Activated naive CD8-positive, alpha-beta T cell treated with anti-CD3 and anti-CD28 coated beads, Interleukin-2, amount 10 ng/mL, durations not matched to agents 7 days and 5 days (primary cell): ENCODE measurements around the gene FGFR2. TPM values are rescaled to one million over a fixed set of nuclear protein-coding genes. Genes with fewer than 3 reads are reported as not detected.
"Not testable (repeated sequence)": the region's sequence is repeated elsewhere in the genome, so short reads cannot be mapped to it uniquely, and the experiment has no call there.

Source experiments
- ATAC-seq: fragments of 150-1000 bp; cut with Tn5 transposase; one replicate; pipeline ENCODE4 v1.10.0; 2021; ENCODE audit warnings: low read depth, moderate library complexity
- POLR2A ChIA-PET: fragments of 350-600 bp; sonication (Branson Sonifier 250); formaldehyde crosslinking; loops from one replicate; lab custom pipeline; 2021; ENCODE audit warnings: antibody characterized with exemption; lab: Charles Lee
- DNase-seq: peaks from one replicate; pipeline ENCODE4 v3.0.0; 2021
- H3K27ac Mint-ChIP-seq: one replicate; pipeline ENCODE4 v1.8.0; 2022; ENCODE audit warnings: mild to moderate bottlenecking, mixed read lengths
- H3K27me3 Mint-ChIP-seq: one replicate; pipeline ENCODE4 v1.8.0; 2022; ENCODE audit warnings: mild to moderate bottlenecking, moderate library complexity, mixed read lengths
- H3K36me3 Mint-ChIP-seq: one replicate; pipeline ENCODE4 v1.8.0; 2021; ENCODE audit warnings: mild to moderate bottlenecking, mixed read lengths
- H3K4me1 Mint-ChIP-seq: one replicate; pipeline ENCODE4 v1.8.0; 2021; ENCODE audit warnings: mixed read lengths
- H3K4me3 Mint-ChIP-seq: one replicate; pipeline ENCODE4 v1.8.0; 2022; ENCODE audit warnings: mild to moderate bottlenecking, moderate library complexity, mixed read lengths
- H3K9me3 Mint-ChIP-seq: one replicate; pipeline ENCODE4 v1.8.0; 2021; ENCODE audit warnings: mixed read lengths
- total RNA-seq, 2 experiments: library from RNA; stranded (reverse); gene quantifications; one replicate each; pipeline ENCODE4 v1.2.3, GENCODE V29; 2021

Gene FGFR2
- total RNA-seq, 2 experiments from 2014 or later: 0.89 to 1.1 TPM

DNA sequence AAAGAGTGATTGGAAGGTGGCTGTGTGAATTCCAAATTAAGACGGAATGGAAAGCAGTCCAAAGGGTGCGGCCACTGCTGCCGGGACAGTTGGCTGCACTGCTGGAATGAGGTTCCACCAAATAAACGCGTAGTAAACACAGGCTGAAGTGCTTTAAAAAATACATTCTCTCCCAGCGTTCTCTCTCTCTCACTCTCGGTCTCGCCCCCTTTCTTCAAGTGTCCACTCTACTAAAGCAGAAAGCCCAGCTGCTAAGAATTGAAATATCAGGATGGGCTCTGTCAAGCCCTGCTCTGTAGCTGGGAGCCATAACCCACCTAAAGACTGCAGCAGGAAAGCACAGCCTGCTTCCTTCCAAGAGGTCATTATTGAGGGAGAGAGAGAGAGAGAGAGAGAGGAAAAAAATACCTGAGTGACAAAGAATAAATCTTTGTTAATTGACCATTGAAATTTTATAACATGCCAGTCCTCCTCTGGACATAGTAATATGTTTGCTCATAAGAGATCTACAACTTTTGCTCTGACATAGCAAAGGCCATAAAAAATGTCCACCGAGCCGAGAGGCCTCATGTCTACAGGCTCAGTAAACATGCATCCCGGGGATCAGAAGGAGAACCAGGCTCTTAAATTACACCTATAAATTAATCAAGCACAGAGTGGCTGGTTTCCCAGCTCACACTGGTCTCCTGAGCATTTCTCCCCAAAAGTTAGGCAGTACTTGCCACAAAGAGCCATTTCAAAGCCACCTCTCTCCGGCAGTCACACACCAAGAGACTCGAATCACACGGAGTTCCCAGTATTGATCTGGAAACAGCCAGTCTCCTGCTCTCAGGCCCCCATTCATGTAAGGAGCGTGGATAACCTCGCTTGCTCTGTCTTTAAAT is 72.8 kb downstream of the FGFR2 start:
- H3K36me3 Mint-ChIP-seq: no peaks in the 10 kb centered on the region
- POLR2A ChIA-PET: no interaction called here
- H3K27me3 Mint-ChIP-seq: peaks cover 4% of the 10 kb centered on the region
- H3K4me3 Mint-ChIP-seq: no peak overlapping the region
- no peaks in the 10 kb centered on the region for H3K9me3 Mint-ChIP-seq
- ATAC-seq (no peak), DNase-seq (no peak)
- no peak overlapping the region for H3K27ac Mint-ChIP-seq
- no peaks in the 10 kb centered on the region for H3K4me1 Mint-ChIP-seq

DNA sequence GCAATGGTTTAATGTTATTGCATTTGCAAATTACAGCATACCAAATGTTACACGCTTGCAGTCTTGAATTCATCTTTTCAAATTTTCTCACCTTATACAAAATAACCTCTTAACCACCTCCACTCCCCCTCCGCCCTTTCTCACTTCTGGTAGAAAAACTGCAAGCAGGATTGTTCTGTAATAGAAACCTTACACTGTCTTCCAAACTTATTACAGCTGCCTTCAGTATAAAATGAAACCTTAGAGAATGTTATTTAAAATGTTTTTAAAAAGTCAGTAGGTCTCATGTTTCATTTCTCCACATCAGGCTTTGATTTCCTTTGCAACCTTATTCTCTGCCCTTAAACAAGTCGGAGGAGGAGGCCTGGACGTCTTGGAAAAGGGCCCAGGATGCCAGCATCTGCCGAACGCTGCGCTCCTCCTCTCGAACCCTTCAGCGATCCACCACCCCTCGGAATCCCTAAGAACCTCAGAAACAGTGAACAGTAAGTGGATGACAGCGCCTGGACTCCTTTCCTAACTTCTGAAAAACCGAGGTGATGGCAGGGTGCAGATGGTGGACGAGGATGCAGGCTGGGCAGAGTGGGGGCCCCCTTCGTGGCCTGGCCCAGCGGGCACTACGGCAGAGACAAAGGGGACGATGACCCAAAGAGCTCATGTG is 74.0 kb downstream of the FGFR2 start:
- Mint-ChIP-seq H3K9me3 (no peaks in the 10 kb centered on the region), H3K36me3 (no peaks in the 10 kb centered on the region), H3K27me3 (peaks cover 4% of the 10 kb centered on the region), H3K4me3 (no peak overlapping the region), H3K4me1 (no peaks in the 10 kb centered on the region), H3K27ac (no peak overlapping the region)
- ATAC-seq: no peak
- POLR2A ChIA-PET: no interaction called here
- no peak for DNase-seq

DNA sequence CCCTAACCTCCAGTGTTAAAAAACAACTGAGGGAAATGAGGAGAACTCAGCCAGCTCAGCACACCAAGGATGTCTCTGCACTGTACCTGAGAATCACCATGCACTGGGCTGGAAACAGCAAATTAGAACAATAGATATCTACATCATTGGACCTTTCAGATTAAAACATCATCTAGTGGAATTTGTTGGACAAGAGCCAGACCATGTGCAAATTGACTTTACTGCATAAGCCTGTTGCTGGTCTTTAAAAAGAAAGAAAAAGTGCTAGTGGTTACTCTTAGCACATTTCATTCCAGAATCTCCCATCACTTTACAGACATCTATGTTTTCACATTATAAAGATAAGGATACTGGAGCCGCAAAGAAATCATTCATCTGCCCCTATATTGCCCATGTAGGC is 75.4 kb downstream of the FGFR2 start:
- Mint-ChIP-seq H3K36me3 (no peaks in the 10 kb centered on the region), H3K27ac (no peak overlapping the region), H3K4me3 (no peak overlapping the region), H3K4me1 (no peaks in the 10 kb centered on the region), H3K9me3 (no peaks in the 10 kb centered on the region), H3K27me3 (peaks cover 4% of the 10 kb centered on the region)
- POLR2A ChIA-PET: no interaction called here
- no peak for ATAC-seq
- no peak for DNase-seq

DNA sequence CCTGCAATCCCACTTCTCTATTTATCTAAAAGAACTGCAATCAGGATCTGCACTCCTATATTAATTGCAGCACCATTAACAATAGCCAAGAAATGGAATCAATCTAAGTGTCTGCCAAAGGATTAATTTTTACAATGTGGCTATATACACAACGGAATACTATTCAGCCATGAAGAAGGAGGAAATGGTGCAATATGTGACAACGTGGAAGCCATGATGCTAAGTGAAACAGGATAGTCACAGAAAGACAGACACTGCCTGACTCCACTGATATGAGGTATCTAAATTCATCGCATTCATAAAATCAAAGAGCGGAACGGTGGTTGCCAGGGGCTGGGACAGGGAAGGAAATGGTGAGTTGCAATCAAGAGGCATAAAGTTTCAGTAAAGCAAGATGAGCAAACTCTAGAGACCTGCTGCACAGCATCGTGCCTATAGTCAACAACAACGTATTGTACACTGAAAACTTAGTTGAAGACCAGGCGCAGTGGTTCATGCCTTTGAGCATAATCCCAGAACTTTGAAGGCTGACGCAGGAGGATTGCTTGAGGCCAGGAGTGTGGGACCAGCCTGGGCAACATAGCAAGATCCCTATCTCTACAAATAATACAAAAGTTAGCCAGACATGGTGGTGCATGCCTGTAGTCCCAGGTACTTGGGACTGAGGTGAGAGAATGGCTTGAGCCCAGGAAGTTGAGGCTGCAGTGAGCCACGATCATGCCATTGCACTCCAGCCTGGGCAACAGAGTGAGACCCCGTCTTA is 76.3 kb downstream of the FGFR2 start:
- Mint-ChIP-seq H3K27ac (no peak overlapping the region), H3K4me3 (no peak overlapping the region), H3K36me3 (no peaks in the 10 kb centered on the region), H3K4me1 (no peaks in the 10 kb centered on the region), H3K9me3 (no peaks in the 10 kb centered on the region), H3K27me3 (peaks cover 3% of the 10 kb centered on the region)
- POLR2A ChIA-PET: no interaction called here
- no peak for ATAC-seq
- no peak for DNase-seq

DNA sequence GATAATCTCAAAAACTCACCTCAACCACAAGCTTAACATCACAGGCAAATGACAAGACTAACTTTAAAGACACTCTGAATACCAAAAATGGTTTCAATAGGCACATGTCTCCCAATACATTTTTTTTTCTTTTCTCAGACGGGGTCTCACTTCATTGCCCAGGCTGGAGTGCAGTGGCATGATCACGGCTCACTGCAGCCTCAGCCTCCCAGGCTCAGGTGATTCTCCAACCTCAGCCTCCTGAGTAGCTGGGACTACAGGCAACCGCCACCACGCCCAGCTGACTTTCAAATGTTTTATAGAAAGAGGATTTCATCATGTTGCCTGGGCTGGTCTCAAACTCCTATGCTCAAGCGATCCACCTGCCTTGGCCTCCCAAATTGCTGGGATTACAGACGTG is 77.7 kb downstream of the FGFR2 start:
- H3K27me3 Mint-ChIP-seq, H3K4me3 Mint-ChIP-seq, H3K4me1 Mint-ChIP-seq, DNase-seq, ATAC-seq, POLR2A ChIA-PET, H3K27ac Mint-ChIP-seq, H3K36me3 Mint-ChIP-seq, H3K9me3 Mint-ChIP-seq: not testable (repeated sequence)

DNA sequence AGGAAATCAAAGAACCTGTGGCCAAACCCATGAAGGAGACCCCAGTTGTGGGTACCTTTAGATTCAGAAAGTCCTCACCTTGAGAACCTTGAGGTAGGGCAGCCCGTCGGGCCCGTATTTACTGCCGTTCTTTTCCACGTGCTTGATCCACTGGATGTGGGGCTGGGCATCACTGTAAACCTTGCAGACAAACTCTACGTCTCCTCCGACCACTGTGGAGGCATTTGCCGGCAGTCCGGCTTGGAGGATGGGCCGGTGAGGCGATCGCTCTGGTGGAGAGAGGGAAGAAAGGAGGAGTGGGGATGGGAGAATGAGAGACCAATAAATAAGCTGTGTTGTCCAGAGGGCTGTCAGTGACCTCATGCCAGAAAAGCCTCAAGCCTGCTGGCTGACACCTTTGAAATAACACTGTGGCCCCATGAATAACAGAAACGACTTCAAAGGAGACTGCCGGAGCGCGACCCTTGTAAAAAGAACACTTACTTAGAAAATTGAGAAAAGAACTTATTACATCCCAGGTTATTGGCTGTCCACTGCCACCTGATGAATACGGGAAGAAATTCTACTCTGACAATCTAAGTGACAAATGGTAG is 78.2 kb downstream of the FGFR2 start:
- H3K4me1 Mint-ChIP-seq: no peaks in the 10 kb centered on the region
- H3K36me3 Mint-ChIP-seq: no peaks in the 10 kb centered on the region
- no peak for DNase-seq
- H3K4me3 Mint-ChIP-seq: no peak overlapping the region
- H3K9me3 Mint-ChIP-seq: no peaks in the 10 kb centered on the region
- no peak overlapping the region for H3K27ac Mint-ChIP-seq
- ATAC-seq: no peak
- H3K27me3 Mint-ChIP-seq: peaks cover 3% of the 10 kb centered on the region
- POLR2A ChIA-PET: no interaction called here

DNA sequence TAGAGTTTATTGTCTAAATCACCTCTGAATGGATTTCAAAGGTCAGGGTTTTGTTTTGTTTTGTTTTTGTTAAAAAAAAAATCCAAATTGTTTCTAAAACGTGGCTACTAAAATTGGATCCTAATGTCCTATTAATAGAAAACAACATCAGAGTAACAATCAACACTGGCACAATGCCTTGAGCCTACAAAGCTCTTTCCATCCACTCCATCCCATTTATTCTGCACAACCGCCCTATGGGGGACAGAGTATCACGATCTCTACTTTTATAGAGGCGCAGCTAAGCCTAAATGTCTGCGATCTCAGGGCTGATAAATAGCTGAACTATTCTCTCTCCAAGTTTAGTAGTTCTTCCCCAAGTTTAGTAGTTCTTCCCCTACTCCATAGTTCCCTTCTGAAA is 78.8 kb downstream of the FGFR2 start:
- Mint-ChIP-seq H3K9me3 (no peaks in the 10 kb centered on the region), H3K4me3 (no peak overlapping the region), H3K27ac (no peak overlapping the region), H3K4me1 (no peaks in the 10 kb centered on the region), H3K36me3 (no peaks in the 10 kb centered on the region), H3K27me3 (peaks cover 3% of the 10 kb centered on the region)
- POLR2A ChIA-PET: no interaction called here
- ATAC-seq (no peak), DNase-seq (no peak)

DNA sequence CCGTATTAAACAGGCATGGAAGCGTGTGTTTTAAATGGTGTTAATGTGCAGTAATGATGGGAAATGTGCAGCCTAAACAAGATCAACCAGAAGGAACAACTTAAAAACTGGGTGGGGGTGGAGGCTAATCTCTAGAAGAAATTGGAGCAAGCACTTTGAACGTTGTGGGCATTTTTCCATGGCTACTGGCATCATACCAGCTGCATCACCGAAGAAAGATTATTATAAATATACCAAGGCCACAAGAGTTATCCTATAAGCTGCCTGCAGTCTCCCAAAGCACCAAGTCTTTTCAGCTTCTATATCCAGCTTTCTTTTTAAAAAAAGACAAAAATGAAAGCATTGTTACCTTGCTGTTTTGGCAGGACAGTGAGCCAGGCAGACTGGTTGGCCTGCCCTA is 79.9 kb downstream of the FGFR2 start:
- Mint-ChIP-seq H3K4me3 (no peak overlapping the region), H3K27me3 (peaks cover 3% of the 10 kb centered on the region), H3K4me1 (no peaks in the 10 kb centered on the region), H3K36me3 (no peaks in the 10 kb centered on the region), H3K9me3 (no peaks in the 10 kb centered on the region), H3K27ac (no peak overlapping the region)
- POLR2A ChIA-PET: no interaction called here
- ATAC-seq: no peak
- no peak for DNase-seq

DNA sequence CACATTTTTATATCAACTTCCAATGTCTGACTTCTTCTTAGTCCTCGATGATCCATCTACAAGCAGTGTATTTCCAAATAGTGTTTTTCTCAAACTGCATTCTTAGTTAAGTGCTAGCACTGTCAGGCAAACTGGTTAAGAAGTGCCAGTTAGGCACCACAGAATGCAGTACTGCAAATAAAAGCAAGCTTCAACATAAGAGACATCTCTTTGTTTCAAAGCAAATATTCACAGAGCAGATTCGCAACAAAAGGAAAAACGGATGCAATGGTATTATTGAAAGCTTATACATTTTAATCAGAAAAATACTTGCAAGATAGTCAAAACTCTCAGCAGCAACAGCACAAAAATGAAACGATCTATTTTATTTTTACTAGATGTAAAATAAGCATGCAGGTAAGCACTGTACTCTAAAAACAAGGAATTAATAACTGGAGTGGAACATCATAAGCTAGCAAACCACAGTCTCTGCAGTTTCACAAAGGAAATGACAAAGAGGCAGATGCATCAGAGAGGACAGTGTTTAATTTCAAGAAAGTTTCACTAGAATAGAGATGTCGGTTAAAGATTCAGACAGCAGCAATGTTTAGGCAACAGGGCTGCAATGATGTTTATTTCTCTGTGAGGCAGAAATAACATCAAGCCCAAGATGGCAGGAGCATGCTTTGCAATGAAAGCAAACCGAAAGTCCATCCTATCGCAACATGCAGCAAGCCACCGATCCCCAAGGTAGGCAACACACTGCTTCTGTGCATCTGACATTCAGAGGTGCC is 82.0 kb downstream of the FGFR2 start:
- H3K4me3 Mint-ChIP-seq: no peak overlapping the region
- H3K27ac Mint-ChIP-seq: no peak overlapping the region
- H3K36me3 Mint-ChIP-seq: no peaks in the 10 kb centered on the region
- POLR2A ChIA-PET: no interaction called here
- H3K4me1 Mint-ChIP-seq: no peaks in the 10 kb centered on the region
- DNase-seq (no peak), ATAC-seq (no peak)
- no peaks in the 10 kb centered on the region for H3K27me3 Mint-ChIP-seq
- no peaks in the 10 kb centered on the region for H3K9me3 Mint-ChIP-seq

DNA sequence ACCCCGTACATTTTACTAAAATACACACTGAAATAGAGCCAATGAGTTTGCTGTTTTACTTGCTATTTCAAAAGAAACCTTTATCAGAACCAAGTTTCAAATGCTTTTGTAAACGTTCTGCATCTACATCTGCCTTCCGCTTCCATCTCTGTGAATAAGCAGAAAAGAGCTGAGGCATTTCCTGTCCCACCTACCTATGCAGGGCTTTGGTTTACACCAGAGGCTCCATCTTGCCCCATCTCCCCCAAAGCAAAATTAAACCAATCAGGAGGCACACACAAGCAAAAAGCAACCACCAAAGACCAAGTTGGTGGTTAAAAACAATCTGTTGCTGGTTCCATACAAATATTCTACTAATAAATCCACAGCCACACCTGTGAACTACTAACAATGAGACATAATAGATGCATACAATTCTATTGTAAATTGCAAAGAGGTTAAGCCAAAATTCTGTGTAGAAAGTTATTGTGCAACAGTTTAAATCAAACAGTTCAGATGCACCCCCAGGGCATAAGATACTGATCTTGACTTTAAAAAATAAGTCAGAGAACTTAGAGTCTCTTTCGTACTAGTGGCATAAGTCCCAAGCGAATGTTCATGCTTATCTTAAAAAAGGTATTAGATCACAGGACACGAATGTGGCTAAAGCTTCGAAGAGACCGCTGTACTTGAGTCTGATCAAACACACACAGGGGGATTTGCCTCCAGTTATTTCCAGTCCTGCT is 83.9 kb downstream of the FGFR2 start:
- no peak overlapping the region for H3K4me3 Mint-ChIP-seq
- no peak for ATAC-seq
- no peaks in the 10 kb centered on the region for H3K36me3 Mint-ChIP-seq
- no peaks in the 10 kb centered on the region for H3K27me3 Mint-ChIP-seq
- H3K9me3 Mint-ChIP-seq: no peaks in the 10 kb centered on the region
- H3K4me1 Mint-ChIP-seq: no peaks in the 10 kb centered on the region
- DNase-seq: no peak
- no peak overlapping the region for H3K27ac Mint-ChIP-seq
- POLR2A ChIA-PET: no interaction called here

DNA sequence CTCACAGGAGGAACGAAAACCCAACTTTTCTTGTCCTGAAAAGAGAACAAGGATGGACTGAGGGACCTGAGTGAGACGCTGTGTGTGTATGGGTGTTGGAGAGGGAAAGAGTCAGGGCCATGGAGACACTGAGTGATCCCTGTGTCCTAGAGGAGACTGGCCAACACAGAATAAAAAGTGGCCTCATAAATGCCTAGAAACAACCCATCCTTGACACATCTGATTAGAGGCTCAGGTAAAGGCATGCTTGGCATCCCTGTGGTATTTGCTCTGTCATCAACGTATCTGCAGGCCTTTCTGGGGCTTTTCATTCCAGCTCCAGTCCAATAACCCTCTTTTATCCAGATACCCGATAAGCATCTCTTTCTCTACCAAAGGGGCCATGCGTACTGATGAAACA is 86.3 kb downstream of the FGFR2 start:
- no peaks in the 10 kb centered on the region for H3K27me3 Mint-ChIP-seq
- POLR2A ChIA-PET: no interaction called here
- ATAC-seq: no peak
- no peak for DNase-seq
- H3K4me3 Mint-ChIP-seq: no peak overlapping the region
- no peak overlapping the region for H3K27ac Mint-ChIP-seq
- H3K4me1 Mint-ChIP-seq: no peaks in the 10 kb centered on the region
- no peaks in the 10 kb centered on the region for H3K9me3 Mint-ChIP-seq
- H3K36me3 Mint-ChIP-seq: no peaks in the 10 kb centered on the region

DNA sequence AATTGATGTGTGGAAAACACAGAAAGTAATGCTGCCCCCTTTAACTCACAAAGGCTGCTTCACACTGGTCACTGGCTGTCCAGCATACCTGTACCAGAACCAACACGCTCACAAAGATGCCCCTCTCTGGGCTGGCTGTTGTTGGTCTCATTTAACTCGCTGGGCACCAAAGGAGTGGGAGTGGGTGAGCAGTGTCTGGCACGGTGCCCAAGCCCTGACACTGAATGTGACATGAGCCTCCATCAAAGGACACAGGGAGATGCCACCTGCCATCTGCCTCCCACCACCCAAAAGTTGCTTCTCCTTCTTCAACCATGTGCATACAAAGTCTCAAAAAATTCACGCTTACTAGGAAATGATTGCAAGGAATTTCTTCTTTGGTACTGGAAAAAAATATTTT is 86.8 kb downstream of the FGFR2 start:
- POLR2A ChIA-PET: no interaction called here
- H3K27me3 Mint-ChIP-seq: no peaks in the 10 kb centered on the region
- DNase-seq: no peak
- no peak for ATAC-seq
- no peak overlapping the region for H3K27ac Mint-ChIP-seq
- no peaks in the 10 kb centered on the region for H3K9me3 Mint-ChIP-seq
- H3K4me3 Mint-ChIP-seq: no peak overlapping the region
- no peaks in the 10 kb centered on the region for H3K36me3 Mint-ChIP-seq
- H3K4me1 Mint-ChIP-seq: no peaks in the 10 kb centered on the region
